CD14-positive monocyte (primary cell): ENCODE measurements around the gene PLAU. TPM values are rescaled to one million over a fixed set of nuclear protein-coding genes. Genes with fewer than 3 reads are reported as not detected.

ENCODE experiments used
- DNase-seq, 3 donors: peaks; one replicate each; pipeline ENCODE4 v3.0.0-alpha.2; 2011 to 2022
- H2AFZ ChIP-seq: 2 replicates; pipeline ENCODE4 v1.6.0; 2012; ENCODE audit warnings: mild to moderate bottlenecking, low read depth, low read length, inconsistent platforms; ENCODE audit not compliant: insufficient read depth, poor library complexity, severe bottlenecking
- H3K27ac ChIP-seq, 2 donors: 1 replicate in 1 of 2; 2 replicates in 1 of 2; pipeline ENCODE4 v1.5.1; 2012 to 2013; ENCODE audit warnings: low read length in 2 of 2, control low read depth in 1 of 2, inconsistent platforms in 1 of 2, low read depth in 1 of 2, mild to moderate bottlenecking in 1 of 2
- H3K27me3 ChIP-seq, 2 donors: one replicate each; pipeline versions ENCODE4 v1.6.0 to v1.6.1; 2011 to 2013; ENCODE audit warnings: low read length in 2 of 2; ENCODE audit not compliant: control insufficient read depth in 2 of 2, insufficient read depth in 2 of 2
- H3K36me3 ChIP-seq, 2 donors: replicated peaks in 1 of 2; 1 replicate in 1 of 2; 2 replicates in 1 of 2; pipeline versions ENCODE4 v1.5.1 to v1.6.1; 2012 to 2013; ENCODE audit warnings: low read length in 2 of 2, control low read depth in 1 of 2, inconsistent platforms in 1 of 2, mild to moderate bottlenecking in 1 of 2; ENCODE audit not compliant: insufficient read depth in 2 of 2, control insufficient read depth in 1 of 2
- H3K4me1 ChIP-seq, 2 donors: 1 replicate in 1 of 2; 2 replicates in 1 of 2; pipeline versions ENCODE4 v1.5.1 to v1.6.1; 2012 to 2013; ENCODE audit warnings: low read length in 2 of 2, control low read depth in 1 of 2, inconsistent platforms in 1 of 2, mild to moderate bottlenecking in 1 of 2, moderate library complexity in 1 of 2; ENCODE audit not compliant: insufficient read depth in 2 of 2, control insufficient read depth in 1 of 2
- H3K4me2 ChIP-seq: replicated peaks from 2 replicates; pipeline ENCODE3; 2012; ENCODE audit warnings: low read length, moderate library complexity, mild to moderate bottlenecking; ENCODE audit not compliant: poor library complexity, severe bottlenecking; ENCODE audit errors: extremely low read depth
- H3K4me3 ChIP-seq, 3 experiments: fragments of 200-600 bp in 1 of 3; sonication (generic) in 1 of 3; replicated peaks in 1 of 3; 1 replicate in 2 of 3; 2 replicates in 1 of 3; pipeline ENCODE4 v1.5.1; 2011 to 2013; ENCODE audit warnings: low read length in 3 of 3, mild to moderate bottlenecking in 3 of 3, control low read depth in 2 of 3, low read depth in 2 of 3, inconsistent platforms in 1 of 3, moderate library complexity in 1 of 3
- H3K79me2 ChIP-seq: 2 replicates; pipeline ENCODE4 v1.6.0; 2012; ENCODE audit warnings: mild to moderate bottlenecking, control low read depth, inconsistent platforms, low read length, moderate library complexity; ENCODE audit not compliant: insufficient read depth
- H3K9ac ChIP-seq: 2 replicates; pipeline ENCODE4 v1.6.0; 2017; ENCODE audit warnings: low read length, mild to moderate bottlenecking; ENCODE audit not compliant: insufficient read depth, poor library complexity, severe bottlenecking
- H3K9me3 ChIP-seq, 2 donors: replicated peaks in 1 of 2; 1 replicate in 1 of 2; 2 replicates in 1 of 2; pipeline versions ENCODE4 v1.5.1 to v1.6.1; 2012 to 2013; ENCODE audit warnings: low read length in 2 of 2, control low read depth in 1 of 2; ENCODE audit not compliant: control insufficient read depth in 1 of 2, insufficient read depth in 1 of 2
- H4K20me1 ChIP-seq: 2 replicates; pipeline ENCODE4 v1.6.0; 2012; ENCODE audit warnings: mild to moderate bottlenecking, low read length, control low read depth, moderate library complexity; ENCODE audit not compliant: insufficient read depth
- H3K27ac Mint-ChIP-seq, 7 donors: one replicate each; pipeline ENCODE4 v1.8.0; 2020; ENCODE audit warnings: mild to moderate bottlenecking in 7 of 7, mixed read lengths in 7 of 7, moderate library complexity in 6 of 7, inconsistent platforms in 2 of 7
- H3K27me3 Mint-ChIP-seq, 3 donors: one replicate each; pipeline ENCODE4 v1.8.0; 2021 to 2022; ENCODE audit warnings: low read depth in 3 of 3, mild to moderate bottlenecking in 3 of 3, mixed read lengths in 3 of 3, moderate library complexity in 3 of 3, inconsistent platforms in 1 of 3
- H3K36me3 Mint-ChIP-seq, 2 donors: one replicate each; pipeline ENCODE4 v1.8.0; 2020; ENCODE audit warnings: mixed read lengths in 2 of 2, inconsistent platforms in 1 of 2, mild to moderate bottlenecking in 1 of 2
- H3K4me1 Mint-ChIP-seq: one replicate; pipeline ENCODE4 v1.8.0; 2020; ENCODE audit warnings: mild to moderate bottlenecking, mixed read lengths
- H3K4me3 Mint-ChIP-seq, 2 donors: one replicate each; pipeline ENCODE4 v1.8.0; 2020; ENCODE audit warnings: mild to moderate bottlenecking in 2 of 2, mixed read lengths in 2 of 2, moderate library complexity in 1 of 2
- H3K9me3 Mint-ChIP-seq, 7 donors: one replicate each; pipeline ENCODE4 v1.8.0; 2020 to 2022; ENCODE audit warnings: mixed read lengths in 7 of 7, mild to moderate bottlenecking in 6 of 7, moderate library complexity in 6 of 7, inconsistent platforms in 2 of 7
- CTCF ChIP-seq: fragments of 200-600 bp; IDR thresholded peaks from one replicate; pipeline ENCODE4 v1.8.0; 2022; ENCODE audit warnings: antibody characterized with exemption, mild to moderate bottlenecking
- WGBS: methylation state at CpG from one replicate; pipeline ENCODE4 v1.1.5; 2013; ENCODE audit warnings: missing lambda C conversion rate; ENCODE audit not compliant: insufficient coverage; 5-methylcytosine and 5-hydroxymethylcytosine counted together
- intact Hi-C, 2 donors: fragments of 100-400 bp; cut with micrococcal nuclease; formaldehyde crosslinking; loops; one replicate each; pipeline versions ENCODE4 v1.15.0 to v1.15.1; 2023
- polyA plus RNA-seq, 3 donors: library from polyadenylated mRNA; depleted of rRNA in 1 of 3; unstranded in 2 of 3; stranded (reverse) in 1 of 3; fragments of 300-500 nt in 2 of 3; fragments of >200 nt in 1 of 3; fragmentation: Illumina TruSeq in 2 of 3; gene quantifications; 1 replicate in 2 of 3; 2 replicates in 1 of 3; pipeline ENCODE4 v1.2.3, GENCODE V29; 2012 to 2021

PLAU gene
- polyA plus RNA-seq, 3 donors: 0.16 to 1.5 (median 0.43) TPM

- peaks cover 1 to 2% (median 1%) of the 10 kb centered on the region in 3 donors for H3K27me3 Mint-ChIP-seq
These were observed 30.4 kb downstream of the PLAU start for GRCh38 chr10:73941300-73941699.

GRCh38 chr10:73944356-73945100 lies 33.6 kb downstream of the PLAU start:
- H3K4me1 Mint-ChIP-seq: peaks cover 9% of the 10 kb centered on the region

More at GRCh38 chr10:73941300-73941699, 30.4 kb downstream of the PLAU start:
- no peak for TF ChIP-seq CTCF
- H3K36me3 ChIP-seq: no peaks in the 10 kb centered on the region
- no peaks in the 10 kb centered on the region for H4K20me1 ChIP-seq
- no peak overlapping the region for H3K27ac ChIP-seq
- intact Hi-C loops: loop anchor here (2.0 kb wide), 3 partner anchors 52 to 92 kb away; no protein-coding TSS in a partner anchor
- no peaks in the 10 kb centered on the region for H3K79me2 ChIP-seq
- Mint-ChIP-seq H3K4me1 (peaks cover 9% of the 10 kb centered on the region), H3K9me3 (peaks cover 2 to 8% (median 7%) of the 10 kb centered on the region in 7 donors), H3K27ac (peak overlapping the region in 1 of 7 donors; percentile 25), H3K36me3 (peaks cover 0 to 3% of the 10 kb centered on the region in 2 donors), H3K4me3 (peak overlapping the region in 1 of 2 donors; percentile 90)
- H3K4me2 ChIP-seq: no peak overlapping the region
- no peak overlapping the region for H3K9ac ChIP-seq
- peak overlapping the region; percentile 77 for H2AFZ ChIP-seq
- WGBS: no CpG with 5 or more reads among the region's 2 CpGs
- H3K27me3 ChIP-seq: no peaks in the 10 kb centered on the region
- no peaks in the 10 kb centered on the region for H3K9me3 ChIP-seq
- peaks cover 8% of the 10 kb centered on the region in 2 donors for H3K4me1 ChIP-seq
- no peak overlapping the region for H3K4me3 ChIP-seq
- DNase-seq: no peak

More at GRCh38 chr10:73944356-73945100, 33.6 kb downstream of the PLAU start:
- peaks cover 1 to 4% (median 3%) of the 10 kb centered on the region in 3 donors for H3K27me3 Mint-ChIP-seq
- Histone ChIP-seq H3K79me2 (no peaks in the 10 kb centered on the region), H3K27me3 (no peaks in the 10 kb centered on the region), H4K20me1 (no peaks in the 10 kb centered on the region), H3K4me2 (no peak overlapping the region), H3K4me1 (peaks cover 8% of the 10 kb centered on the region in 2 donors), H3K4me3 (no peak overlapping the region), H2AFZ (no peak overlapping the region), H3K9me3 (no peaks in the 10 kb centered on the region), H3K9ac (no peak overlapping the region), H3K36me3 (no peaks in the 10 kb centered on the region), H3K27ac (no peak overlapping the region)
- no peak for TF ChIP-seq CTCF
- peaks cover 0 to 3% of the 10 kb centered on the region in 2 donors for H3K36me3 Mint-ChIP-seq
- intact Hi-C loops: no loop called here
- over 99% methylated on average over 34 of the region's 35 CpGs for WGBS
- H3K9me3 Mint-ChIP-seq: peaks cover 2 to 8% (median 7%) of the 10 kb centered on the region in 7 donors
- H3K27ac Mint-ChIP-seq: no peak overlapping the region
- no peak for DNase-seq
- H3K4me3 Mint-ChIP-seq: no peak overlapping the region
